ENCODE measurements around the gene FAM131C.

FAM131C gene

GRCh38 chr1:16095447-16095846 is 22.0 kb upstream of the FAM131C start:
- FAIRE-seq, result no peak

GRCh38 chr1:16094453-16095158 is 21.2 kb upstream of the FAM131C start:
- no peak for FAIRE-seq

GRCh38 chr1:16093611-16094010 is 20.2 kb upstream of the FAM131C start:
- FAIRE-seq, result no peak

GRCh38 chr1:16092923-16093511 is 19.6 kb upstream of the FAM131C start:
- FAIRE-seq, result no peak

GRCh38 chr1:16092097-16092922 is 18.9 kb upstream of the FAM131C start:
- FAIRE-seq, result no peak

GRCh38 chr1:16091296-16091695 is 17.8 kb upstream of the FAM131C start:
- FAIRE-seq, result no peak

GRCh38 chr1:16090076-16090826 is 16.8 kb upstream of the FAM131C start:
- FAIRE-seq, result no peak

- no peak for FAIRE-seq
Observed at GRCh38 chr1:16088996-16089395, 15.5 kb upstream of the FAM131C start.

- no peak for FAIRE-seq
Observed at GRCh38 chr1:16088351-16088911, 15.0 kb upstream of the FAM131C start.

GRCh38 chr1:16087733-16088132 is 14.3 kb upstream of the FAM131C start:
- FAIRE-seq, result no peak

GRCh38 chr1:16085522-16085921 is 12.1 kb upstream of the FAM131C start:
- no peak for FAIRE-seq

GRCh38 chr1:16083486-16083885 is 10.0 kb upstream of the FAM131C start:
- no peak for FAIRE-seq

GRCh38 chr1:16082283-16083038 is 9.0 kb upstream of the FAM131C start:
- no peak for FAIRE-seq

GRCh38 chr1:16081636-16082035 is 8.2 kb upstream of the FAM131C start:
- FAIRE-seq, result no peak

GRCh38 chr1:16080422-16081150 is 7.1 kb upstream of the FAM131C start:
- FAIRE-seq, result no peak

- no peak for FAIRE-seq
Observed at GRCh38 chr1:16078925-16079656, 5.6 kb upstream of the FAM131C start.

GRCh38 chr1:16077406-16078245 is 4.2 kb upstream of the FAM131C start:
- no peak for FAIRE-seq

GRCh38 chr1:16076865-16077238 is 3.4 kb upstream of the FAM131C start:
- no peak for FAIRE-seq

GRCh38 chr1:16076031-16076864 is 2.8 kb upstream of the FAM131C start:
- no peak for FAIRE-seq

Data from A204.1 (cell line).